ENCODE measurements around the gene LAMA2. TPM values are rescaled to one million over a fixed set of nuclear protein-coding genes. Genes with fewer than 3 reads are reported as not detected.

LAMA2 gene
- total RNA-seq, 1 experiment from 2014 or later = 0.18 TPM

DNA sequence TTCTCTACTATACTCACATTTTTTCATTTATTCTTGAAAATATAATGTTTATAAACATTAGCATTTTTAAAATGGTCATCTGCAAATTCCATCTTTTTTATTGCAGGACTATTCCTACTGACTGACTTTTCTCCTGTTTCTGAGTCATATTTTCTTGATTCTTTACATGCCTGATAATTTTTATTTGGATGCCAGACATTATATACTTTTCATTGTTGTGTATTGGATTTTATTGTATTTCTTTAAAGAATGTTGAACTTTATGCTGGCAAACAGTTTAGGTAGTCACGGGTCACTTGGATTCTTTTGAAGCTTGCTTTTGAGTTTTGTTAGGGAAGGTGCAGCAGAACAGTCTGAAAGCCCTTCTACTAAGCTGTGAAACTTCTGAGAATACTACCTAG lies 423.9 kb downstream of the LAMA2 start:
- DNase-seq (ENCODE audit: low read depth) = no peak

DNA sequence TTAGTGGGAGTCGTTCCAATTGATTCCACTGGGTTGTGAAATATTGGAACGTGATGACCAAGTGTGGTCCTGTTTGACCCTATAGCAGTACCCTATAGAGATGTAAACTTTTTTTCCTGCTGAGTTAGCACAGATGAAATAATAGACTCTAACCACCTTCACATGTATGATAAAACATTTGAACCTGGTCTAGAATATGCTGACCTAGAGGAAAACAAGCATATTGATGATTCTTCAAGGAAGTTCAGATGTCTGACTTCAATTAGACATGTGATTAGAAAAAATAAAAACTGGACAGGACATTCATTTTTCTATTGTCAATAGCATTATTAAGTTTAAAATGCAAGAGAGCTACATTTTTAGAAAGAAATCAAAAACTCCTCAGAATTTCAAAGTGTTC lies 424.9 kb downstream of the LAMA2 start:
- DNase-seq (ENCODE audit: low read depth) = no peak

DNA sequence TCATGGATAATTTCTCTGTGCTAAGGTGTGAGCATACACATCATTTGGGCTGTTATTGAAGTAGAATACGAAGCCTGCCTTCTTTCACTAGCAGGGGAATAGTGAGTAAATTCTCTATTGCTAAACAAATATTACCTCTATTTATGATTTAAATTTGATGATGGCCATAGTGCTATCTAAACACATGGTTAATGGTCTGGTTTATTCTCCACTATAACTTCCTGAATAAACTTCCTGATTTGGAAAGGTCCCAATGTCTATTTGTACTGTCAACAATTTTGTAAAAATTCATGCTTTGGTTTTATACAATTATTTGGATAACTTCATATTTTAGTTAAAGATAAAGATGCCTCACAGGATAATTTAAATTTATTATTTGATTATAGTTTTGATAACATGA lies 426.2 kb downstream of the LAMA2 start:
- no peak for DNase-seq (ENCODE audit: low read depth)

DNA sequence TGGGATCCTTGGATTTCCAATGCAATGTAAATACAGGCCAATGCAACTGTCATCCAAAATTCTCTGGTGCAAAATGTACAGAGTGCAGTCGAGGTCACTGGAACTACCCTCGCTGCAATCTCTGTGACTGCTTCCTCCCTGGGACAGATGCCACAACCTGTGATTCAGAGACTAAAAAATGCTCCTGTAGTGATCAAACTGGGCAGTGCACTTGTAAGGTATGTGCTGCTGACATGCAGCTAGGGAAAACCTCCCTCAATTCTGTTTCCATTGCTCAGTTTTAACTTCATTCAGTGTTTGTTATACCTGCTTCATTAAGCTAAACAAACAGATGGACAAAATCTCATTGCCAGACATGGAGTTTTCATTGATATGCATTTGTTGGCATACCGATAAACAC lies 429.9 kb downstream of the LAMA2 start:
- peak; percentile 58 for DNase-seq (ENCODE audit: low read depth)

GRCh38 chr6:129314575-129314974 lies 431.6 kb downstream of the LAMA2 start:
- no peak for DNase-seq (ENCODE audit: low read depth)

DNA sequence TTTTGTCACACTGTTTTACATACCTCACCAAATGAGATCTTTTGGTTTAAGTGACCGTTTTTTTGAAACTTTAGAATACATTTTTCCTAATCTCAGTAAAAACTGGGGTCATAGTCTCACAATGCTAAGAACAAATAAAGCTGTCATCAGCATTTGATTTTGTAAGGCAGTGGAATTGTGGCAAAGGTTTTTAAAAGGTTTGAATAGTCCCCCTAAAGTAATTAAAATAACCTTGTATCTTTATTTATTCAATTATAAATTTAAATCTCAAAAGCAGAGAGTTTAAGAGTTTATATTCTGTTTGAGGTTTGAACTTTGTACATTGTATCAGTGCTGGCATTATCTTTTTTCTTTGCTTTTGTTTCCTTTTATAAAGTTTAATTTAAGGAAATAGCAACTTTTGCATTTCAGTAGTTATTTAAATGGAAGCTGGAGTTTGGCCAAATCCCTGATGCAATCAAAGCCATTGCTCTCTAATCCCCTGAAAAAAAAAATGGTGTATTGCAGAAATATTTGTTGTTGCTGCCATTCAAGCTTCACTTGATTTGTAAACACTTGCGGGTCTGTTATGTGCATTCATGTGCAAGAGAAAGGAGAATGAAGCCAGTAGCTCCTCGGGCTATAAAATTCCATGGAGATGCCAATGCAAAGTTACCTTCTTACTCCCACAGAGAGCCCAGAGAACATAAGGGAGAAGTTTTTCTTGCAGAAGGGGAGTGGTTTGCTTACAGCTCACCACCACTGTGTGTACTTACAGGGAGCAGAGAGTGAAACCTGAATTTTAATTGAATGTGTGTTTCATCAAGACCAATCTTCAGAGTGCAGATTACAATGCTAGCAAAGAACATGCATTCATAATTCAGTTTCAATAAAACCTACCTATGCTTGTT lies 435.2 kb downstream of the LAMA2 start:
- DNase-seq (ENCODE audit: low read depth) = peak; percentile 6

- DNase-seq (ENCODE audit: low read depth) = no peak
Observed at GRCh38 chr6:129320892-129321291, 438.0 kb downstream of the LAMA2 start.

- no peak for DNase-seq (ENCODE audit: low read depth)
Observed at GRCh38 chr6:129321303-129321702, 438.4 kb downstream of the LAMA2 start.

DNA sequence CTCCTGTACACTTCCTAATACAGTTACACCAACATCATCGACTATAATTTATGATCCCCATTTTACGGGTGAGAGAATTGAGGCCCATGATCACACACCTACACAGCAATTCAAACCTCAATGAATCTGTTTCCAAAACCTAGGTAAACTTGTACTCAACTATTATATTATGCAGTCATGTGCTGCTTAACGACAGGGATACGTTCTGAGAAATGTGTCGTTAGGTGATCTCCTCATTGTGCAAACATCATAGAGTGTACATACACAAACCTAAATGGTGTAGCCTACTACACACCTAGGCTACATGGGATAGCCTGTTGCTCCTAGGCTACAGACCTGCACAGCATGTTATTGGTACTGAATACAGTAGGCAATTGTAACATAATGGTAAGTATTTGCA lies 441.4 kb downstream of the LAMA2 start:
- DNase-seq (ENCODE audit: low read depth) = no peak

GRCh38 chr6:129329678-129330077 lies 446.7 kb downstream of the LAMA2 start:
- DNase-seq (ENCODE audit: low read depth) = no peak

DNA sequence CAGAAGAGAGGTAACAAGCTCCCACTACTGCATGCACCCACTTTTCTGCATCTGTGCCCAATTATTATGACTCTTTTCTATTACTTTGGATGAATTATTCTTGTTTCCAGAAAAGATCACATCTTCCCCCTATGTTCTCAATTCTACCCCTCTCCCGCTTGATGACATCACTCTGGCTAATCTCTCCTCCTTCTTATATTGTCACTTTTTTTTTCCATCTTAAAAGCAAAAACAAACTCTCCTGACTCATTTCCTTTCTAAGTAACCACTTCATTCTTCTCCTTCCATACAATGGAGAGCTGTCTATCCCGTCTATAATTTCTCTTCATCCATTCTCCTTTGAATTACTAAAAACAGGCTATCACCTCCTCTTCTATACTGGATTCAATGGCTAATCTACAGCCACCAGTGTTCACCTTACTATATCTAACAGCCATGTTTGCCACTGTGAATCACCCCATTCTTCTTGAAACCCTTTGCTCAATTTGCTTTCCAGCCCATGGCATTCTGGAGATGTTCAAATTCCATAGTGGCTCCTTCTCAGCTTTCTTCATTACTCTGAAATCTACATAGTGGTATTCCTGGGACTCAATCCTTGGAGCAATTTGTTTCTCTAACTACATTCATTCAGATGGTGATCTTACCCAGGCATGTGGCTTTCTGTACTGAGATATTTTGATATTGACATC lies 448.7 kb downstream of the LAMA2 start:
- DNase-seq (ENCODE audit: low read depth) = peak; percentile 85

DNA sequence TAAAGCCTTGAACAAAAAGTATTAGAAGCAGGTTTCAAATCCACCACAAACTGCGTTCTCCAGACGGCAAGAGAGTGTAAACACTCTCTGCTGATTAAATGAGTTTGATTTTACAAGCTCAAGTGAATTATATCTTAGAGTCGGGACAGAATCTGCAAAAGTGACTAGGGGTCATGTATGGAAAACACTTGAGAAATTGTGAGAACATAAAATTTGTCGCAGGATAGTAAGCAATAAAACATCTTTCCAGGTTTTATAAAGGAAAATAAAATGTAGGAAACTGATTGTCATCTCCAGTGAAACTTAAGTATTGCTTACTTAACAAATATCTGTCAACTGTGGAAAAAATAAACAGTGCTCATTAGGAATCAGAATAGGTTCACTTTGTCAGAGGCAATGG lies 452.9 kb downstream of the LAMA2 start:
- no peak for DNase-seq (ENCODE audit: low read depth)

DNA sequence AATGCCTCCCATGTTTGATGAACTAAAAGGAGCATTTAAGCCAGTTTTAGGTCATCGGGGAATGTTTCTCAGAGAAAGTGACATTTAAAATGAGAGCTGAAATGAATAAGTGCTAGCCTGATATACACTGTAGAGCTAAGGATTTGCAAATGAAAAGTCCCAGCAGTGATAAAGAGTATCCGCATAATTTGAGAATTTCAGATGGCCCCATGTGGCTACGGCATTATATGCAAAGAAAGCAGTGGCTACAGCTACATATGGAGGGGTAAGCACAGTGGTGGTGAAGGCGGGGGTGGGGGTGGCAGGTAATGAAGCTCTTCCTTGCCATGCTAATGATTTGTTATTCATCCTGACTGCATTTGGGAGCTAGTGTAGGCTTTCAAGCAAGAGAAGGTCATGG lies 455.7 kb downstream of the LAMA2 start:
- DNase-seq (ENCODE audit: low read depth) = no peak

- DNase-seq (ENCODE audit: low read depth) = peak; percentile 44
Observed at GRCh38 chr6:129340983-129341382, 458.0 kb downstream of the LAMA2 start.

DNA sequence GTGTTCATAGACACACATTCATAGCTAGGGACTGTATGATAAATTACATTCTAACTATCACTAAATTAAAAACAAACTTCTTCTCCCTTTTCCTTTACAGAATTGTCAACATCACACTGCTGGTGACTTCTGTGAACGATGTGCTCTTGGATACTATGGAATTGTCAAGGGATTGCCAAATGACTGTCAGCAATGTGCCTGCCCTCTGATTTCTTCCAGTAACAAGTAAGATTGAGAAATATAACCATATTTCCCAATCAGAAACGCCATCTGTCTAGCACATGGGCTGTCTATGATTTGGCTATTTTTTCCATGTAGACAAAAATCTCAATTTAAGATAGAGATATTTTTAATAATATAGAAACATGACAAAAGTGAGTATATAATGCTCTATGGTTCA lies 459.3 kb downstream of the LAMA2 start:
- no peak for DNase-seq (ENCODE audit: low read depth)

DNA sequence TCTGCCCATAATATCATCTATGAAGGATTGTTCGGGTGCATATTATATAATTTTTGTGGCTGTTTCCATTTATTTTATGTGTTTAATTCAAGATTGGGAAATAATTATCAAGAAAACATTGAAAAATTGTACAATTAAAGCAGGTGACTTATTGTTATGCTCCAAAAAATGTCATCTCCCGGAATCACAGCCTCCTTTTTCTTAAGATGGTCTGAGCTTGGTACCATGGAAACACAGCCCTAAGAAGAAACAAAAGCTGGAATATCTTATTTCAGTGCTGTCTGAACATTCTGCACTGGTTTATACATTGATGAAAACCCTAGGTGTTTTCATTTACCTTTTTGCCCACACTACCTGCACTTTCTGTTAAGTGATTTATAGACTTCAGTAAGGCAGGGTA lies 459.9 kb downstream of the LAMA2 start:
- DNase-seq (ENCODE audit: low read depth) = no peak

GRCh38 chr6:129344379-129344778 lies 461.4 kb downstream of the LAMA2 start:
- DNase-seq (ENCODE audit: low read depth) = no peak

- peak; percentile 75 for DNase-seq (ENCODE audit: low read depth)
Observed at GRCh38 chr6:129345890-129346289, 463.0 kb downstream of the LAMA2 start.

GRCh38 chr6:129346964-129347363 lies 464.0 kb downstream of the LAMA2 start:
- no peak for DNase-seq (ENCODE audit: low read depth)

DNA sequence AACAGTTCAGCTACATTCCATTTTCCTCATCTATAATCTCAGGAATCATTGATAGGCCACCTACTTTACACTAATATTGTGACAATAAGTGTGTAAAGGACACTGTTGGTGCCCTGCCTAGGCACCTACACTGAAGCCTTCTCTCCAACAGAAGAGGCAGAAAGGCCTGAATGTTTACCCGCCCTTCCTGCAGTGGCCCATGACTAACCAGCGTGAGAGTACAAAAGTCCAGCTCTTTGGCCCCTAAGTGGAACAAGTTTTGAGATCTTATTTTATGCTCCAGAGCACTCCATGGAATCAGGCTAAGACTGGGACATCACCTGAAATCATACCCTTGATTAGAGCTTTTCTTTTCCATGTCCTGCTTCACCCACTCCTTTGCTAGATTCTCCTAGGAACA lies 467.3 kb downstream of the LAMA2 start:
- DNase-seq (ENCODE audit: low read depth) = no peak

- DNase-seq (ENCODE audit: low read depth) = no peak
Observed at GRCh38 chr6:129351807-129352206, 468.9 kb downstream of the LAMA2 start.

DNA sequence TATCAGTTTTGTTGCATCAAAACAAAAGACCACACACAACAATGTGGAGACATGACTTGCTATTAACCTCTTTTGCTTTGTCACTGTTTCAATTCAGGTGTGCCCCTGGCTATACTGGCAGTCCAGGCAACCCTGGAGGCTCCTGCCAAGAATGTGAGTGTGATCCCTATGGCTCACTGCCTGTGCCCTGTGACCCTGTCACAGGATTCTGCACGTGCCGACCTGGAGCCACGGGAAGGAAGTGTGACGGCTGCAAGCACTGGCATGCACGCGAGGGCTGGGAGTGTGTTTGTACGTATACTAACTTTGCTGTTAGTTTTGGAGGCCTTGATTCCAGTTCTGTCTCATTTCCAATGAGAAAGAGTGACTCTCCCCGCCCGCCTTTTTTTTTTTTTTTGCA lies 470.1 kb downstream of the LAMA2 start:
- DNase-seq (ENCODE audit: low read depth) = no peak

- DNase-seq (ENCODE audit: low read depth) = no peak
Observed at GRCh38 chr6:129356129-129356528, 473.2 kb downstream of the LAMA2 start.
